ENCODE measurements around the gene SMARCAL1. TPM values are rescaled to one million over a fixed set of nuclear protein-coding genes. Genes with fewer than 3 reads are reported as not detected.
A peak's percentile ranks its signal among the peaks of the same experiment; 100 is the strongest.

The SMARCAL1 gene
- total RNA-seq, 1 donor from 2014 or later = 35.2 TPM

GRCh38 chr2:216445501-216445900 lies 33.2 kb downstream of the SMARCAL1 start:
- no peak overlapping the region for H3K4me3 ChIP-seq (ENCODE audit: insufficient read depth, low read depth, low read length)
- H3K4me2 ChIP-seq (ENCODE audit: low read length) = no peak overlapping the region
- H3K36me3 ChIP-seq (ENCODE audit: insufficient read depth, low read length) = peaks cover 32% of the 10 kb centered on the region
- FAIRE-seq = peak; percentile 43
- H3K27ac Mint-ChIP-seq (ENCODE audit: unreplicated experiment) = no peak overlapping the region
- H3K4me1 ChIP-seq (ENCODE audit: insufficient read depth, low read length) = peaks cover 9% of the 10 kb centered on the region
- no peaks in the 10 kb centered on the region for H4K20me1 ChIP-seq (ENCODE audit: insufficient read depth, low read length)
- no peak overlapping the region for H3K4me3 Mint-ChIP-seq (ENCODE audit: unreplicated experiment)
- DNase-seq (ENCODE audit: low read depth) = peak; percentile 43
- no peaks in the 10 kb centered on the region for H3K9me3 ChIP-seq (ENCODE audit: insufficient read depth, low read depth, low read length)
- no peak overlapping the region for H2AFZ ChIP-seq (ENCODE audit: low read depth, low read length)
- H3K27ac ChIP-seq (ENCODE audit: low read depth, low read length) = peak overlapping the region; percentile 10
- peaks cover 9% of the 10 kb centered on the region for H3K9me3 Mint-ChIP-seq (ENCODE audit: unreplicated experiment)
- no peaks in the 10 kb centered on the region for H3K27me3 Mint-ChIP-seq (ENCODE audit: low read depth, unreplicated experiment)
- H3K27me3 ChIP-seq (ENCODE audit: insufficient read depth, low read length) = no peaks in the 10 kb centered on the region
- H3K79me2 ChIP-seq (ENCODE audit: insufficient read depth, low read length) = no peaks in the 10 kb centered on the region
- H3K36me3 Mint-ChIP-seq (ENCODE audit: low read depth, unreplicated experiment) = peaks cover 42% of the 10 kb centered on the region
- H3K4me1 Mint-ChIP-seq (ENCODE audit: low read depth, unreplicated experiment) = no peaks in the 10 kb centered on the region
- no peak overlapping the region for H3K9ac ChIP-seq (ENCODE audit: low read length)
- TF ChIP-seq CTCF (IDR thresholded peaks at IDR 0.05; ENCODE audit: insufficient read depth, low read depth, low read length) = no peak
- TF ChIP-seq EZH2 (IDR thresholded peaks at IDR 0.05; ENCODE audit: insufficient read depth, low read length) = no peak

GRCh38 chr2:216446343-216446742 lies 34.1 kb downstream of the SMARCAL1 start:
- Histone ChIP-seq H3K79me2 (ENCODE audit: insufficient read depth, low read length) (no peaks in the 10 kb centered on the region), H4K20me1 (ENCODE audit: insufficient read depth, low read length) (no peaks in the 10 kb centered on the region), H3K4me1 (ENCODE audit: insufficient read depth, low read length) (peaks cover 9% of the 10 kb centered on the region), H3K9ac (ENCODE audit: low read length) (no peak overlapping the region), H3K4me3 (ENCODE audit: insufficient read depth, low read depth, low read length) (no peak overlapping the region), H3K4me2 (ENCODE audit: low read length) (no peak overlapping the region), H3K27ac (ENCODE audit: low read depth, low read length) (no peak overlapping the region), H3K36me3 (ENCODE audit: insufficient read depth, low read length) (peaks cover 38% of the 10 kb centered on the region), H3K9me3 (ENCODE audit: insufficient read depth, low read depth, low read length) (no peaks in the 10 kb centered on the region), H2AFZ (ENCODE audit: low read depth, low read length) (no peak overlapping the region), H3K27me3 (ENCODE audit: insufficient read depth, low read length) (no peaks in the 10 kb centered on the region)
- TF ChIP-seq CTCF (IDR thresholded peaks at IDR 0.05; ENCODE audit: insufficient read depth, low read depth, low read length) (no peak), EZH2 (IDR thresholded peaks at IDR 0.05; ENCODE audit: insufficient read depth, low read length) (no peak)
- H3K4me3 Mint-ChIP-seq (ENCODE audit: unreplicated experiment) = no peak overlapping the region
- no peak overlapping the region for H3K27ac Mint-ChIP-seq (ENCODE audit: unreplicated experiment)
- peaks cover 49% of the 10 kb centered on the region for H3K36me3 Mint-ChIP-seq (ENCODE audit: low read depth, unreplicated experiment)
- DNase-seq (ENCODE audit: low read depth) = no peak
- no peaks in the 10 kb centered on the region for H3K4me1 Mint-ChIP-seq (ENCODE audit: low read depth, unreplicated experiment)
- H3K27me3 Mint-ChIP-seq (ENCODE audit: low read depth, unreplicated experiment) = no peaks in the 10 kb centered on the region
- peaks cover 9% of the 10 kb centered on the region for H3K9me3 Mint-ChIP-seq (ENCODE audit: unreplicated experiment)
- no peak for FAIRE-seq

- DNase-seq (ENCODE audit: low read depth) (no peak), FAIRE-seq (no peak)
- Histone ChIP-seq H3K27me3 (ENCODE audit: insufficient read depth, low read length) (no peaks in the 10 kb centered on the region), H3K36me3 (ENCODE audit: insufficient read depth, low read length) (peaks cover 43% of the 10 kb centered on the region), H3K4me1 (ENCODE audit: insufficient read depth, low read length) (peaks cover 9% of the 10 kb centered on the region), H3K4me2 (ENCODE audit: low read length) (no peak overlapping the region), H4K20me1 (ENCODE audit: insufficient read depth, low read length) (no peaks in the 10 kb centered on the region), H3K9me3 (ENCODE audit: insufficient read depth, low read depth, low read length) (no peaks in the 10 kb centered on the region), H3K79me2 (ENCODE audit: insufficient read depth, low read length) (no peaks in the 10 kb centered on the region), H3K9ac (ENCODE audit: low read length) (no peak overlapping the region), H3K27ac (ENCODE audit: low read depth, low read length) (no peak overlapping the region), H2AFZ (ENCODE audit: low read depth, low read length) (no peak overlapping the region), H3K4me3 (ENCODE audit: insufficient read depth, low read depth, low read length) (no peak overlapping the region)
- TF ChIP-seq EZH2 (IDR thresholded peaks at IDR 0.05; ENCODE audit: insufficient read depth, low read length) (no peak), CTCF (IDR thresholded peaks at IDR 0.05; ENCODE audit: insufficient read depth, low read depth, low read length) (no peak)
- H3K9me3 Mint-ChIP-seq (ENCODE audit: unreplicated experiment) = peaks cover 9% of the 10 kb centered on the region
- H3K27ac Mint-ChIP-seq (ENCODE audit: unreplicated experiment) = no peak overlapping the region
- H3K4me1 Mint-ChIP-seq (ENCODE audit: low read depth, unreplicated experiment) = no peaks in the 10 kb centered on the region
- no peaks in the 10 kb centered on the region for H3K27me3 Mint-ChIP-seq (ENCODE audit: low read depth, unreplicated experiment)
- no peak overlapping the region for H3K4me3 Mint-ChIP-seq (ENCODE audit: unreplicated experiment)
- H3K36me3 Mint-ChIP-seq (ENCODE audit: low read depth, unreplicated experiment) = peaks cover 49% of the 10 kb centered on the region
Observed at GRCh38 chr2:216447293-216447692, 35.0 kb downstream of the SMARCAL1 start.

All from astrocyte (in vitro differentiated cells and primary cell).